GM21390 (cell line): ENCODE data around the gene HTR1E.
"Not testable (repeated sequence)": the region's sequence is repeated elsewhere in the genome, so short reads cannot be mapped to it uniquely, and the experiment has no call there.

ENCODE experiments used
- ATAC-seq: cut with Tn5 transposase; IDR thresholded peaks from one replicate; pipeline ENCODE4 v1.9.1; 2021; ENCODE audit not compliant: unreplicated experiment

The HTR1E gene, protein sequence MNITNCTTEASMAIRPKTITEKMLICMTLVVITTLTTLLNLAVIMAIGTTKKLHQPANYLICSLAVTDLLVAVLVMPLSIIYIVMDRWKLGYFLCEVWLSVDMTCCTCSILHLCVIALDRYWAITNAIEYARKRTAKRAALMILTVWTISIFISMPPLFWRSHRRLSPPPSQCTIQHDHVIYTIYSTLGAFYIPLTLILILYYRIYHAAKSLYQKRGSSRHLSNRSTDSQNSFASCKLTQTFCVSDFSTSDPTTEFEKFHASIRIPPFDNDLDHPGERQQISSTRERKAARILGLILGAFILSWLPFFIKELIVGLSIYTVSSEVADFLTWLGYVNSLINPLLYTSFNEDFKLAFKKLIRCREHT

DNA sequence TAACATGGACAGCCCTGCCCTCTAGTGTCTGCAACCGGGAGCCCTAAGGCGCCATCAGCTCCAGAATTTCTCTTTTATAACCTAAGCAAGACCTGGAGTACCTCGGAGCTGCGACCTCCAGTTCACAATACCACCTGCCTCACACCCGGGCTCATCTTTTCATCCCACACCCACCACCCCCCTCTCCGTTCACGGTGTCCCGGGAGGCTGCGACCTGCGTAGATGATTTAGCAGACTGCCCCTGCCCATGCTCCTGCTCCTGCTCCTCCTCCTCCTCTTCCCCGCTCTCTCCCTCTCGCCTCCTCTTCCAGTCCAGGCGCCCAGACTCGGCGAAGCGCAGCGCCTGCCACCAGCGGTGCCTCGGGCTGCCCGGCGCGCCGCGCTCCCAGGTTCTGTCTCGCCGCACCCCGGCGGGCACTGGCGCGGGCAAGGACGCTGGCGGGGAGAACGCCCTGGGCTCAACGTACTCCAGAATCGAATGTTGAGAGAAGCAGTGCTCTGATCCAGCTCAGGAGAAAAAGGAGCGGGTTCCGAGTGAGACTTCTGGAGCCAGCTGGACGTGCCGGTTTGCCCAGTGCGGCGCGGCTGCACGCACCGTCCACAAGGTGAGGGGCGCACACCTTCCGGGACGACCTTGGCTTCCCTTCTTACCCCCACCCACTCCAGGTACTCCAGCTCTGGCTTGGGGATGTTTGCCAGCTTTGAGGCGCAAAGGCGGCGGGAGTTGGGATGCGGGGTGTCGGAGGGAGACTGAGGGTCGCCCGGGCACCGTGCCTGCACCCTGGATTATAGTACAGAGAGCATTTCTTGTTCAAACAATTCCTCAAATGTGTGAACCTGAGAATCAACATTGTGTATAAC lies at the start of gene HTR1E:
TSS of gene HTR1E (plus strand) at position 310 of the 861 bp plus-strand sequence. CDS start 77,807 bp downstream, outside the sequence.
- peak; percentile 75 for ATAC-seq

GRCh38 chr6:86888301-86888700 lies 49.0 kb upstream of the HTR1E start:
- no peak for ATAC-seq

- not testable (repeated sequence) for ATAC-seq
Observed at GRCh38 chr6:86897265-86897664, 40.1 kb upstream of the HTR1E start.

- ATAC-seq: no peak
Observed at GRCh38 chr6:86913795-86914194, 23.5 kb upstream of the HTR1E start.

- no peak for ATAC-seq
Observed at GRCh38 chr6:86916393-86916792, 20.9 kb upstream of the HTR1E start.

GRCh38 chr6:86927138-86927537 lies 10.2 kb upstream of the HTR1E start:
- ATAC-seq: not testable (repeated sequence)

- ATAC-seq: not testable (repeated sequence)
Observed at GRCh38 chr6:86927859-86928258, 9.5 kb upstream of the HTR1E start.

- peak; percentile 42 for ATAC-seq
Observed at GRCh38 chr6:86934365-86934764, 3.0 kb upstream of the HTR1E start.

- no peak for ATAC-seq
Observed at GRCh38 chr6:86936834-86937218, 502 bp upstream of the HTR1E start.

- ATAC-seq: no peak
Observed at GRCh38 chr6:86938814-86939213, 1.5 kb downstream of the HTR1E start.

- ATAC-seq: no peak
Observed at GRCh38 chr6:86941461-86941860, 4.1 kb downstream of the HTR1E start.

DNA sequence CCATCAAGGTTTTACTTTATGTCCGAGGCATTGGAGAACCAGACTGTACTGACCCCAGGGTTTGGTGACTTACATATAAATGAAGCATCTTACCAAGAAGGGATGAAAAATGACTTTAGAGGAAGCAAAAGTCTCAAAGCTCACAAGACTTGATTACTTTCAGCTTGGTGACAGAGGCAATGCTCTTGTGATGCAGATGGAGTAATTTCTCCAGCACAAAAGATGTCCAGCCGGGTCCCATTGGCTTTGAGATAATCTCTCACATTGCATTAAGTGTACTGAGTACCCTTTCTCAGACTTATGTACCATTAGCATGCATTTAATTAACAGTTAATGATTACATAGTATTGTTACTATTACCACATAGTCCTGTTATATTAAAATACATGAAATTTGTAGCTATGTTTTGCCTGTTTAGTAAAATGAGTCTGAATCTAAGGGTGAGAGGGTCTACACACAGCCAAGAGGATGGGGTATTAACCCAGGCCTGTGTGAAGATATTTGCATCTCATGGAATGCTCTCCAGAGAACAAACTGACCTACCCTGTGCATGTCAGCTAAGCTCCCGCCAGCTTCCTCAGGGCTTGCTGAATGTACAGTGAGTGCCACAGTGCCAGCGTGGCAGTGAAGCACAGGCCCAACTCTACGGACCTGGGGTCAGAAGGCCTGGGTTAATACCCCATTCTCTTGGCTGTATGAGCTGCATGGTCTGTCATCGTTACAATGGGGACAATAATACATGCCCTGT lies 5.6 kb downstream of the HTR1E start:
- no peak for ATAC-seq

DNA sequence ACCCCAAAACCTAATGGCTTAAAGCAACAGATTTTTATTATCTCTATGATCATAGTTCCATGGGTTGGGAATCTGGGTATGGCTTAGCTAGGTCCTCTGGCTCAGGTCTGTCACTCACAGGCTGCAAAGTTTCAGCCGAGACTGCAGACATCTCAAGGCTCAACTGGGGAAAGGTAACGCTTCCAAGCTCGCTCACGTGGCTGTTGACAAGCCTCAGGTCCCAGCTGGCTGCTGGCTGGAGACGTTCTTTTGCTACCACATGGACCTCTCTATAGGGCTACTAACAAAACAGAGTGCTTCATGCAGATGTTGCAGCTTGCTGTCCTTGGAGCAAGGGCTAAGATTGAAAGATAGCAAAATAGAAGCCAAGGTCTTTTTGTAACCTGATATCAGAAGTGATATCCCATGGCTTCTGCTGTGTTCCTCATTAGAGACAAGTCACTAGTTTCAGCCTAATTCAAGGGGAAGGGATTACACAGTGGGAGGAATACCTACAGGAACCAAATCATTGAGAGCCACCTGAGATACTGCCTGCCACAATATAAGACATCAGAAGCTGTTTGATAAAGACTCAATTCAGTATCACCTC lies 6.6 kb downstream of the HTR1E start:
- no peak for ATAC-seq

DNA sequence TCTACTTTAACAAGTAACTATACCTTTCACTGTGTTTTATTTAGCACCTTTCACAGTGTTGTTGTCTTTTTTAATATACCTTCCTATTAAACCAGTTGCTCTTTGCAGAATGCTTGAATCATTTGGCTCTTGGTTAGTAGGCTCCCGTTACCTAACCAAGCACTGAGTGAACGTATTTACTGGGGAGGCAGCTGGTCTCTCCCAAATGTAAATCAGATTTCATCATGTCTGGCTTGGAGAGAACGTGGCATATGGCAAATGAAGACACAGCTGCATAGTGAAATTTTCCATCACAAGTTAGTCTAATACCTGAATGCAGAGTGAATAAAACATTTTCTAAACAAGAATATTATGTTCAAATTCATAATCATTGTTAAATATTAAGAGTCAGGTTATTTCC lies 12.4 kb downstream of the HTR1E start:
- no peak for ATAC-seq

- ATAC-seq: no peak
Observed at GRCh38 chr6:86952991-86953390, 15.7 kb downstream of the HTR1E start.

GRCh38 chr6:86959656-86960055 lies 22.3 kb downstream of the HTR1E start:
- no peak for ATAC-seq

DNA sequence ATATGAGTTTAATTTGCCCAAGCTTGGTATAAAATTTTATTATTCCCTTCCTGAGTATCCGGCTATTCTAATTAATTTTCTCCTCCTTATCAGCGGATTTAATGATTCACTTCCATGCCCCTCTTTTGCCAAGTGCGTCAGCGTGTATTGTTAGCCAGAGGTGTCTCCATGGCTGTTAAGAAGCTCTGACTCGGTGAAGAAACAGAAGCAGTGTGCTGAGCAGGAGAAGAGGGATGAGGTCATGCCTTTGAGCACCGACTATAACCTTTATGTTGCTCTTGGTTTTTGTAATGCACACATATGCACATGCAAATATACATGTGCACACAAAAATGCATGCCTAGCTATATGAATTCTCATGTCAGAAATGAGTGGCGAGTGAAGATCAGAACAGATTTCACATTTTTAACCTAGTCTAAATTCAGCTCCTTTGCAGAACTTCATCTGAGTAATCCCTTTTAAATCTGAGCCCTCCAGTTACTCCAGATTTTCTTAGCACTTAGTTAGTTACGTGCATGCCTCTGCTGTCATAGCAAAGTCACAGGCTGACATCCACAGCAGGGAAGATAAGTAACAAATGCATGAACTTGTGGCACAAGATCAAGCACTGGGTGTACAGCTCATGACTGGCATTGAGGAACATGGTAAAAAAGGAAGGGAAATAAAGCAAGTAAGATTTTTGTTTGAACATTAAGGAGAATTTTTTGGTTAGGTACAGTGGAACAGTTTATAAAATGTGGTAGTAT lies 24.3 kb downstream of the HTR1E start:
- ATAC-seq: no peak

DNA sequence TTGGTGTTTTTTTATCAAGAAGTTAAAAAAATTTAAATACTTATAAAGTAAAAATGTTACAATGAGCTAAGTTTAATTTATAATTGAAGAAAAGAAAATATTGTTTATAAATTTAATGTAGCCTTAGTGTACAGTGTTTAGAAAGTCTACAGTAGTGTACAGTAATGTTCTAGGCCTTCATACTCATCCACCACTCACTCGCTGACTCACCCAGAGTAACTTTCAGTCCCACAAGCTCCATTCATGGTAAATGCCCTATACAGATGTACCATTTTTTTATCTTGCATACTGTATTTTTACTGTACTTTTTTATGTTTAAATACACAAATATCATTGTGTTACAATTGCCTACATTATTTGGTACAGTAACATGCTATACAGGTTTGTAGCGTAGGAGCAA lies 26.0 kb downstream of the HTR1E start:
- no peak for ATAC-seq

DNA sequence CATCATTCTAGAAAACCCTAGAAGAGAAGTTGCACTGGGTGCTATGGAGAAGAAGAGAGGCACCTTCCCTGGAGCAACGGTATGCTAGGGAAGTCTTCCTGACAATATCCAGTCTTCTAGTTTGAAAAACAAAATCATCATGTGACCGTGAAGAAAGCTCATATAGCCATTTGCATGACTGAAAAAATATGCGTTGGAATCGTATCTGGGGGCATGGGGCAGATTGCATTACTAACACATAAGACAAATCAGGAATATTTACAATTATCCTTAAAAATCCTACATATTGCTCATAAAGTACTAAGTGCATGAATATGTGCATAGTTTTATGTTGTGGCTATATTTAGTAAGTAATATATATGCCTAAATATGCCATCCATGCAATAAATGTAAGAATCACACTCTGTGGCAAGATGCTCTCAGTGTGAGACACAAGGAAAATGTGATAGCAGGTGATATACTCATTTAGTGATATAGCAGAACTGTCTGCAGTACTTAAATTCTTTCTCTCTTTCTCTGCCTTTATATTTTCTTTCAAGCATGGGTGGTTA lies 26.8 kb downstream of the HTR1E start:
- no peak for ATAC-seq

- no peak for ATAC-seq
Observed at GRCh38 chr6:86966271-86966670, 28.9 kb downstream of the HTR1E start.
